Brain microvascular endothelial cell (primary cell): ENCODE measurements around the gene CSNK1G2.
A peak's percentile ranks its signal among the peaks of the same experiment; 100 is the strongest.

Source experiments
- DNase-seq: peaks from one replicate; pipeline ENCODE4 v3.0.0-alpha.2; 2020
- H3K27ac ChIP-seq: fragments of 250-450 bp; sonication (Bioruptor Pico); 2 replicates; pipeline ENCODE4 v1.5.1; 2020; ENCODE audit warnings: mild to moderate bottlenecking, moderate library complexity
- H3K27me3 ChIP-seq: fragments of 250-450 bp; sonication (Bioruptor Pico); replicated peaks from 2 replicates; pipeline ENCODE4 v1.5.1; 2020; ENCODE audit warnings: mild to moderate bottlenecking
- H3K36me3 ChIP-seq: fragments of 250-450 bp; sonication (Bioruptor Pico); replicated peaks from 2 replicates; pipeline ENCODE4 v1.5.1; 2020; ENCODE audit warnings: mild to moderate bottlenecking
- H3K4me3 ChIP-seq: 2 replicates; pipeline ENCODE4 v1.5.1; 2011; ENCODE audit warnings: low read depth, mild to moderate bottlenecking, control low read depth, low read length, moderate library complexity
- in situ Hi-C: cut with HindIII; loops from 2 replicates; pipeline ENCODE4 v1.10.0; 2017; ENCODE audit warnings: low sequenced_read_pairs, low pct_ligation_motif_present
- TF ChIP-seq, protein P1 (sequence below): IDR thresholded peaks from 2 replicates; pipeline ENCODE4 v1.5.1; 2011; ENCODE audit warnings: low read depth, mild to moderate bottlenecking, moderate library complexity, low read length, control low read depth, inconsistent platforms; ENCODE audit errors: missing control alignments

Gene CSNK1G2

GRCh38 chr19:2014131-2014571 lies 73.2 kb downstream of the CSNK1G2 start:
- Histone ChIP-seq H3K27me3 (no peaks in the 10 kb centered on the region), H3K27ac (no peak overlapping the region), H3K4me3 (peak overlapping the region; percentile 65), H3K36me3 (no peaks in the 10 kb centered on the region)
- in situ Hi-C loops: no loop called here
- DNase-seq: no peak
- TF ChIP-seq, protein P1, sequence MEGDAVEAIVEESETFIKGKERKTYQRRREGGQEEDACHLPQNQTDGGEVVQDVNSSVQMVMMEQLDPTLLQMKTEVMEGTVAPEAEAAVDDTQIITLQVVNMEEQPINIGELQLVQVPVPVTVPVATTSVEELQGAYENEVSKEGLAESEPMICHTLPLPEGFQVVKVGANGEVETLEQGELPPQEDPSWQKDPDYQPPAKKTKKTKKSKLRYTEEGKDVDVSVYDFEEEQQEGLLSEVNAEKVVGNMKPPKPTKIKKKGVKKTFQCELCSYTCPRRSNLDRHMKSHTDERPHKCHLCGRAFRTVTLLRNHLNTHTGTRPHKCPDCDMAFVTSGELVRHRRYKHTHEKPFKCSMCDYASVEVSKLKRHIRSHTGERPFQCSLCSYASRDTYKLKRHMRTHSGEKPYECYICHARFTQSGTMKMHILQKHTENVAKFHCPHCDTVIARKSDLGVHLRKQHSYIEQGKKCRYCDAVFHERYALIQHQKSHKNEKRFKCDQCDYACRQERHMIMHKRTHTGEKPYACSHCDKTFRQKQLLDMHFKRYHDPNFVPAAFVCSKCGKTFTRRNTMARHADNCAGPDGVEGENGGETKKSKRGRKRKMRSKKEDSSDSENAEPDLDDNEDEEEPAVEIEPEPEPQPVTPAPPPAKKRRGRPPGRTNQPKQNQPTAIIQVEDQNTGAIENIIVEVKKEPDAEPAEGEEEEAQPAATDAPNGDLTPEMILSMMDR: no peak

- TF ChIP-seq, protein P1: no peak
- no peak for DNase-seq
- Histone ChIP-seq H3K36me3 (no peaks in the 10 kb centered on the region), H3K27me3 (no peaks in the 10 kb centered on the region), H3K27ac (no peak overlapping the region), H3K4me3 (peak overlapping the region; percentile 65)
- in situ Hi-C loops: no loop called here
Observed at GRCh38 chr19:2014731-2015607, 74.0 kb downstream of the CSNK1G2 start.

DNA sequence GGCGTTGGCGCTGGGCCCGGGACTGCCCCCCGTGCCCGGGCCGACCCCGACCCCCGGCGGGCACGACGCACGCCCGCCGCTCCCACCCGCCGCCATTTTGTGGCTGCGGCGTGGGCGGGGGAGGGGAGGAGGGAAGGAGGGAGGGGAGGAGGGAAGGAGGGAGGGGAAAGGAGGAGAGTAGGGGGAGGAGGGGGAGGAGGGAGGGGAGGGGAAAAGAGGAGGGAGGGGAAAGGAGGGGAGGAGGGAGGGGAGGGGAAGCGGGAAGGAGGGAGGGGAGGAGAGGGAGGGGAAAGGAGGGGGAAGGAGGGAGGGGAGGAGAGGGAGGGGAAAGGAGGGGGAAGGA lies 74.6 kb downstream of the CSNK1G2 start, which contains the start of gene BTBD2:
TSS of gene BTBD2 (minus strand) at position 107 of the 343 bp plus-strand sequence. CDS start at position 96, 11 bp downstream.
- Histone ChIP-seq H3K36me3 (no peaks in the 10 kb centered on the region), H3K27ac (no peak within 1 kb of the TSS), H3K27me3 (no peaks in the 10 kb centered on the region), H3K4me3 (peak within 1 kb of the TSS; percentile 65)
- TF ChIP-seq, protein P1: no peak
- in situ Hi-C loops: no loop called here
- no peak for DNase-seq

DNA sequence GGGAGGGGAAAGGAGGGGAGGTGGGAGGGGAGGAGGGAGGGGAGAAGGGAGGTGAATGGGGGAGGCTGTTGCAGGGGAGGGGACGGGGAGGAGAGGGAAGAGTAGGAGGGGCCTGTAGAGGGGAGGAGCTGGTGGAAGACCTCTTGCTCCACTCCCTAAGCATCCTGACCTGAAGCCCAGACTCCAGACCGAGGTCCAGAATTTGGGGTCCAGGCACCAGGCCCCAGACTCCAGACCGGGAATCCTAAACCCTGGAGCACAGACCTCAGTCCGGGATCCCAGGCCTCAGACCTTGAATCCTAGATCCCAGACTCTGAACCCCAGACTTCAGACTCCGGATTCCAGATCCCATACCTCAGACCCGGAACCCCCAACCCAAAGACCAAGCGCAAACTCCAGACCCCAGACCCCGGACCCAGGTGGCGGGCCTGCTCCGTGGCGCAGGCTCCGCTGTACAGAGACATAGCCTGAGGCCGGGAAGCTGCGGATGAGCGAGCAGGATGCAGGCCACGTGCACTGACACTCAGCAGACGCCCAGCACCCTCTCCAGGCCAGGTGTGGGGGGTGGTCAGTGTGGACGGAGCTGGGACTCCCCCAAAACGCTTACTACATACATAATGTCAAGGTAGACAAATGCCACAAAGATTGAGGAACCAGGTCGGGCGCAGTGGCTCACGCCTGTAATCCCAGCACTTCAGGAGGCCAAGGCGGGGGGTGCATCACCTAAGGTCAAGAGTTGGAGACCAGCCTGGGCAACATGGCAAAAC lies 75.3 kb downstream of the CSNK1G2 start:
- DNase-seq: peak; percentile 40
- peak overlapping the region; percentile 12 for H3K4me3 ChIP-seq
- H3K27ac ChIP-seq: no peak overlapping the region
- TF ChIP-seq, protein P1: no peak
- no peaks in the 10 kb centered on the region for H3K27me3 ChIP-seq
- no peaks in the 10 kb centered on the region for H3K36me3 ChIP-seq
- in situ Hi-C loops: no loop called here

DNA sequence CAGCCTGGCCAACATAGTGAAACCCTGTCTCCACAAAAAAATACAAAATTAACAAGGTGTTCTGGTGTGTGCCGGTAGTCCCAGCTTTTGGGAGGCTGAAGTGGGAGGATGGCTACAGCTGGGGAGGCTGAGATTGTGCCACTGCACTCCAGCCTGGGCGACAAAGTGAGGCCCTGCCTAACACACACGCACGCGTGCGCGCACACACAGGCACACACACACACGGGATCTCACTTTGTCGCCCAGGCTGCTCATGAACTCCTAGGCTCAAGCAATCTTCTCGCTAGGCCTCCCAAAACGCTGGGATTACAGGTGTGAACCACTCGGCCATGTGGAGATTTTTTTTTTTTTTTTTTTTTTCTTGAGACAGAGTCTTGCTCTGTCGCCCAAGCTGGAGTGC lies 77.8 kb downstream of the CSNK1G2 start:
- TF ChIP-seq, protein P1: no peak
- H3K36me3 ChIP-seq: no peaks in the 10 kb centered on the region
- in situ Hi-C loops: no loop called here
- H3K27me3 ChIP-seq: no peaks in the 10 kb centered on the region
- no peak overlapping the region for H3K27ac ChIP-seq
- no peak for DNase-seq
- H3K4me3 ChIP-seq: no peak overlapping the region
